ENCODE data around the gene KCNG1. TPM values are rescaled to one million over a fixed set of nuclear protein-coding genes. Genes with fewer than 3 reads are reported as not detected.

Gene KCNG1
- polyA plus RNA-seq, 6 donors from 2014 or later: 32.3 to 184 (median 107) TPM

- no peaks in the 10 kb centered on the region for H3K9me3 Mint-ChIP-seq
- no peak for ATAC-seq (ENCODE audit: low read depth in 2 of 2)
- H3K27ac Mint-ChIP-seq: no peak overlapping the region
- peaks cover 0 to 4% (median 0%) of the 10 kb centered on the region in 3 donors for H3K4me1 Mint-ChIP-seq
- H3K36me3 Mint-ChIP-seq: no peaks in the 10 kb centered on the region
- H3K27me3 Mint-ChIP-seq: peaks cover 4 to 23% (median 17%) of the 10 kb centered on the region in 3 donors
- DNase-seq: no peak
- H3K4me3 Mint-ChIP-seq: no peak overlapping the region
Observed at GRCh38 chr20:50967586-50967985, 55.3 kb downstream of the KCNG1 start.

GRCh38 chr20:50959543-50960126 lies 63.3 kb downstream of the KCNG1 start:
- peak overlapping the region in 4 of 6 donors; percentile 99 to 100 (median 100) for H3K27ac Mint-ChIP-seq
- peaks cover 22 to 65% (median 40%) of the 10 kb centered on the region in 3 donors for H3K4me1 Mint-ChIP-seq
- no peaks in the 10 kb centered on the region for H3K27me3 Mint-ChIP-seq
- peak overlapping the region; percentile 95 to 99 (median 98) for H3K4me3 Mint-ChIP-seq
- DNase-seq (no peak), ATAC-seq (ENCODE audit: low read depth in 2 of 2) (no peak)
- peaks cover 0 to 4% of the 10 kb centered on the region in 2 donors for H3K36me3 Mint-ChIP-seq
- no peaks in the 10 kb centered on the region for H3K9me3 Mint-ChIP-seq

GRCh38 chr20:50958615-50959542 lies 64.0 kb downstream of the KCNG1 start, which contains the start of gene MOCS3:
MOCS3 (plus strand) TSS chr20:50958818; CDS start chr20:50958843, 25 bp downstream.
- Mint-ChIP-seq H3K4me1 (peaks cover 22 to 65% (median 40%) of the 10 kb centered on the region in 3 donors), H3K4me3 (peak within 1 kb of the TSS; percentile 95 to 99 (median 98)), H3K9me3 (no peaks in the 10 kb centered on the region), H3K27me3 (no peaks in the 10 kb centered on the region), H3K36me3 (peaks cover 0 to 4% of the 10 kb centered on the region in 2 donors), H3K27ac (peak within 1 kb of the TSS; percentile 99 to 100 (median 100))
- DNase-seq (peak; percentile 90), ATAC-seq (ENCODE audit: low read depth in 2 of 2) (peak; percentile 83 to 84)

DNA sequence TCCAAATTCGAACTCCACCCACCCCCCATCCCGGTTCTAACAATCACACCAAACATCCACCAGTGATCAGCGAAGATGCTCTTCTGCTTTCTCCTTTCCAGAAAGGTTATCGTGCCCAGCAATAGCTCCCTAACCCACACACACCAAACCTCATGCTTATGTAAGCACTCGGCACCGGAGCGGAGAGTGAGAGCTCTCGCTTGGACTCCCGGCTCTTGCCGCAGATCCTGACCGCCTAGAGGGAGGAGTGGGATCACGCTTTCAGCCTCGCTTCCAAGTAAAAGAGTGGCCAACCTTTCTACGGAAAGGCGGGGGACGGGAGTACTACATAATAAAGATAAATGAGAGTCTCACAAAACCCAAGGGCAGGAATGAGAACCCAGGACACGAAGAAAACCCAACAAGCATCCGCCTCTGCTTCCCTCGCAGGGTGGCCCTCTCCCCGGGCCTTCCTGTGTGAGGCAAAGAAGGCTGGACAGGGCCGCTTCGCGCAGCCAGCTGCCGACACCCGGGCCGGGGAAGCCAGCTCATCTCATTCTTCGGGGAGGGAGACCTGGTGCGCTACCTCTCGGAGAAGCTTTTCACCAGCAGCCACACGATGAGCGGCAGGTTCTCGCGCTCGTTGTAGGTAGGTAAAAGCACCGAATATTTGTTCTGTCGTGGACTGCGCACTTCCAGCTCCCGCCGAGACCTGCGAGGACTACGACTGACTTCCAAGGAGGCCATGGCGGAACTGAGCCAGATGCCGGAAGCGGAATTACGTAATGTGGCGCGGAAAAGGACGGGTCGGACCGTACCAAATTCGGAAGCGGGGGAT lies 64.9 kb downstream of the KCNG1 start, which contains the start of gene DPM1:
Gene DPM1, minus strand, starts transcription at position 735 of the 817 bp plus-strand sequence. Its CDS starts 9 bp downstream, at position 726.
- Mint-ChIP-seq H3K36me3 (peaks cover 0 to 4% of the 10 kb centered on the region in 2 donors), H3K27ac (peak within 1 kb of the TSS; percentile 99 to 100 (median 100)), H3K9me3 (no peaks in the 10 kb centered on the region), H3K4me3 (peak within 1 kb of the TSS; percentile 95 to 99 (median 98)), H3K4me1 (peaks cover 22 to 65% (median 40%) of the 10 kb centered on the region in 3 donors), H3K27me3 (no peaks in the 10 kb centered on the region)
- no peak for DNase-seq
- ATAC-seq (ENCODE audit: low read depth in 2 of 2): peak; percentile 80 to 81

DNA sequence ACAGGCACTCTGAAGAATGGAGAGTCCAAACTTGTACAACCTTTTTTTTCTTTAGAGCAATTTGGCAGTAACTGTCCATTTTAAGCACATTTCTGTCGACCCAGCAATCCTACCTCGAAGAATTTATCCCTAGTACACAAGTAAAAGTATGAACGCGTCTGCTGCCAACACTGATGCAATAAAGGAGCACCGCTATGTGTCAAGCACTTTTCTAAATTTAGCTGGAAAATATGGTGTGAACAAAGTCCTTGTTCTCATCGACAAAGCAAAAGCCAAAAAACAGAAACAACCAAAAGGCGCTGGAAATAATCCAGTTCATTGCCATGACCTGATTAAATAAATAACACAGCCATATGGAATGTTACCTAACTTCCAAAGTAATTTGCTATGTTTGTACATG lies 65.6 kb downstream of the KCNG1 start:
- H3K9me3 Mint-ChIP-seq: no peaks in the 10 kb centered on the region
- peak overlapping the region; percentile 99 to 100 (median 100) for H3K27ac Mint-ChIP-seq
- peaks cover 0 to 4% of the 10 kb centered on the region in 2 donors for H3K36me3 Mint-ChIP-seq
- no peak for ATAC-seq (ENCODE audit: low read depth in 2 of 2)
- DNase-seq: no peak
- H3K4me1 Mint-ChIP-seq: peaks cover 22 to 61% (median 39%) of the 10 kb centered on the region in 3 donors
- H3K27me3 Mint-ChIP-seq: no peaks in the 10 kb centered on the region
- peak overlapping the region; percentile 95 to 99 (median 98) for H3K4me3 Mint-ChIP-seq

GRCh38 chr20:50953821-50954220 lies 69.1 kb downstream of the KCNG1 start:
- Mint-ChIP-seq H3K27me3 (no peaks in the 10 kb centered on the region), H3K4me3 (peak overlapping the region in 1 of 8 donors; percentile 35), H3K27ac (no peak overlapping the region), H3K9me3 (no peaks in the 10 kb centered on the region), H3K36me3 (peaks cover 4 to 13% of the 10 kb centered on the region in 2 donors), H3K4me1 (peaks cover 18 to 30% (median 22%) of the 10 kb centered on the region in 3 donors)
- DNase-seq: no peak
- ATAC-seq (ENCODE audit: low read depth in 2 of 2): no peak

Other genes starting within 250 kb of the KCNG1 start
- 10 to 100 TPM; 62.1 to 82.2 (median 70.3) TPM for gene BCAS4, start 228.0 kb downstream of the KCNG1 start, polyA plus RNA-seq (ENCODE audit: low read depth in 6 of 6)
- gene ADNP, start 91.7 kb downstream of the KCNG1 start, polyA plus RNA-seq (ENCODE audit: low read depth in 6 of 6): 10 to 100 TPM in 3 of 6 donors, 1 to 10 TPM in 3; 5.5 to 15.7 (median 9.5) TPM
- 10 to 100 TPM; 57.0 to 86.2 (median 71.5) TPM for gene DPM1, start 64.6 kb downstream of the KCNG1 start, polyA plus RNA-seq (ENCODE audit: low read depth in 6 of 6)
- gene MOCS3, start 64.3 kb downstream of the KCNG1 start, polyA plus RNA-seq (ENCODE audit: low read depth in 6 of 6): 1 to 10 TPM; 3.8 to 5.0 (median 4.1) TPM